GM19463 (cell line): ENCODE data around the gene ZXDB.
"Not testable (repeated sequence)": the region's sequence is repeated elsewhere in the genome, so short reads cannot be mapped to it uniquely, and the experiment has no call there.

ENCODE experiments used
- ATAC-seq: cut with Tn5 transposase; IDR thresholded peaks from one replicate; pipeline ENCODE4 v1.9.1; 2021; ENCODE audit warnings: mild to moderate bottlenecking, moderate library complexity; ENCODE audit not compliant: unreplicated experiment

ZXDB gene

GRCh38 chrX:57591284-57592159 is at the start of gene ZXDB:
TSS of gene ZXDB (plus strand) at chrX:57592011. CDS start at chrX:57592049, 38 bp downstream.
- ATAC-seq, result peak; percentile 42

GRCh38 chrX:57565198-57565597 is 26.6 kb upstream of the ZXDB start:
- no peak for ATAC-seq

- ATAC-seq, result peak; percentile 60
These were observed 18.1 kb upstream of the ZXDB start for GRCh38 chrX:57573754-57574153.

GRCh38 chrX:57582948-57583347 is 8.9 kb upstream of the ZXDB start:
- not testable (repeated sequence) for ATAC-seq

GRCh38 chrX:57583477-57583876 is 8.3 kb upstream of the ZXDB start:
- ATAC-seq, result no peak

GRCh38 chrX:57586360-57586759 is 5.5 kb upstream of the ZXDB start:
- no peak for ATAC-seq

- ATAC-seq, result no peak
These were observed 4.7 kb upstream of the ZXDB start for GRCh38 chrX:57587062-57587461.

- ATAC-seq, result peak; percentile 20
These were observed 4.2 kb upstream of the ZXDB start for GRCh38 chrX:57587607-57588006.

- ATAC-seq, result peak; percentile 76
These were observed 516 bp downstream of the ZXDB start for GRCh38 chrX:57592160-57592893.

- ATAC-seq, result peak; percentile 46
These were observed 1.0 kb downstream of the ZXDB start for GRCh38 chrX:57592894-57593215.

GRCh38 chrX:57595381-57595811 is 3.6 kb downstream of the ZXDB start:
- no peak for ATAC-seq

- ATAC-seq, result no peak
These were observed 4.3 kb downstream of the ZXDB start for GRCh38 chrX:57596109-57596508.

- no peak for ATAC-seq
These were observed 4.7 kb downstream of the ZXDB start for GRCh38 chrX:57596516-57596915.

- no peak for ATAC-seq
These were observed 15.7 kb downstream of the ZXDB start for GRCh38 chrX:57607295-57608187.

GRCh38 chrX:57613351-57613750 is 21.5 kb downstream of the ZXDB start:
- not testable (repeated sequence) for ATAC-seq

- ATAC-seq, result not testable (repeated sequence)
These were observed 37.6 kb downstream of the ZXDB start for GRCh38 chrX:57629438-57629837.

GRCh38 chrX:57640674-57641016 is 48.8 kb downstream of the ZXDB start:
- no peak for ATAC-seq

- no peak for ATAC-seq
These were observed 49.5 kb downstream of the ZXDB start for GRCh38 chrX:57641338-57641737.

- no peak for ATAC-seq
These were observed 51.9 kb downstream of the ZXDB start for GRCh38 chrX:57643698-57644097.

GRCh38 chrX:57647020-57647419 is 55.2 kb downstream of the ZXDB start:
- ATAC-seq, result no peak
